ENCODE data around the gene C1orf21.

The C1orf21 gene

DNA sequence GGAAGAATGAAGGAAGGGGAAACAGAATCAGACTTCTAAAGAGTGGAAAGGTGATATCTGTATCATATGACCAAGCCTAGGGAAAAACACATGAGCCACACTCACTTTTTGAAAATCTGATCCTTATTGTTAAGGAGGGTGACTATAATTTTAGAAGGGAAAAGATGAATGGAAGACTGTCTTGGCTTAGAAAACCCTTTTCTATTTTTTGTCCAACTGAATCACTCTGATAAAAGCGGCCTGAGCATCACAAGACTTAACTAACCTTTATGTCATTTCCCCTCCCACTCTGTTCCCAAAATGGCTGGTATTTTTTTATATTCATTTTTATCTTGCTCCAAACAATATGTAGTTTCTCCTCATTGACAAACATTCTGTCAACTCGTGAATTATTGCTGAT lies 169.8 kb downstream of the C1orf21 start:
- no peak for DNase-seq (ENCODE audit: low read depth)

GRCh38 chr1:184557423-184558347 lies 170.9 kb downstream of the C1orf21 start:
- no peak for DNase-seq (ENCODE audit: low read depth)

DNA sequence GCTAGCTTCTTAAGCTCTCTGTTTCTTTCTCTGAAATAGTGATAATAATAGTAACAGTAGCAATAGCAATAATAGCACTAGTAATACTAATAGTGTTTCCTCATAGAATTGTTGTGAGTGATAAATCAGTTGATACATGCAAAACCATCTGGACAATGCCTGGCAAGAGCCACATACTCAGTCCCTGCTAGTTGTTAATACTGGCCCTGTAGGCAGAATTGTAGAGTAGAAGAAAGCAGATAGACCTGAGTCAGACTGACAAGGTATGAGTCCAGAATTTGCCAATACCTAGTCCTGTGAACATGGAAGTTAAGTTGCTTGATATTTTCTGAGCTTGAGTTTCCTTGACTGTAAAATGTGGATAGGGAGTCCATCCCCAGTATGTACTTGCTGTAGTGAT lies 171.9 kb downstream of the C1orf21 start:
- DNase-seq (ENCODE audit: low read depth) = no peak

GRCh38 chr1:184559117-184559713 lies 172.4 kb downstream of the C1orf21 start:
- no peak for DNase-seq (ENCODE audit: low read depth)

GRCh38 chr1:184562806-184563205 lies 176.0 kb downstream of the C1orf21 start:
- no peak for DNase-seq (ENCODE audit: low read depth)

DNA sequence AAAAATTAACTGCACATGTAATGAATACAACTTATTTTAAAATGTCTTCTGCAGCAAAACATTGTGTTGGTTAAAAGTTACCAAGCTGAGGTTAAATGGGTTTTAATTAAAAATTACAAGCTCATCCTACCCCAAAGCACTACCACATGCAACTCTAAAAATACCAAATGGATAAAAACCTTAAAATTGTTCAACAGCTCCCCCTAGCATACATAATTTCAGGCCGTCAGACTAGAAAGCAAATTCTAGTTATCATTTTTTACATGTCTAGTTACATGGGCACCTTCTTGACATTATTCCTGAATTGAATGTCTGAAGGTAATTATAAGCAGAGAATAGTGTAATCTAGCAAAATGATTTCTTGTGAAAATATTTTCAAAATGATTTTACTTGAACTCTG lies 176.5 kb downstream of the C1orf21 start:
- no peak for DNase-seq (ENCODE audit: low read depth)

DNA sequence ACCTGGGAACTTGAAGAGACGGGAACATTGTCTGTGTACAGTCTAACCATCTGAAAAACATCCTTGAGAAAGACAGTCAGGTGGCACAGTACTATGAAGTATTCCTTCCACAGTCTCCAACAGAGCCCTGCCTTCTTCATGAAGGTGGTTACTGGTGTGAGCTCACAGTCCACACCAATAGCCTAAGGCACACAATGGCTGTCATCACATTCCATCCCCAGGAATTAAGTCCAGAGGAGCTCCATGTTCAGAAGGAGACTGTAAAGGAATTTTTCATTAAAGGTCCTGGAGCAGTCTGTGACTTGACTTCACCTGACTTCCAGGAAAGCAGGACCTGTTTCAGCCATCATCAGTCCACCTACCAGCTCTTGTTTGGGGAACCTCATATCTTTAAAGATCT lies 180.2 kb downstream of the C1orf21 start:
- DNase-seq (ENCODE audit: low read depth) = no peak

DNA sequence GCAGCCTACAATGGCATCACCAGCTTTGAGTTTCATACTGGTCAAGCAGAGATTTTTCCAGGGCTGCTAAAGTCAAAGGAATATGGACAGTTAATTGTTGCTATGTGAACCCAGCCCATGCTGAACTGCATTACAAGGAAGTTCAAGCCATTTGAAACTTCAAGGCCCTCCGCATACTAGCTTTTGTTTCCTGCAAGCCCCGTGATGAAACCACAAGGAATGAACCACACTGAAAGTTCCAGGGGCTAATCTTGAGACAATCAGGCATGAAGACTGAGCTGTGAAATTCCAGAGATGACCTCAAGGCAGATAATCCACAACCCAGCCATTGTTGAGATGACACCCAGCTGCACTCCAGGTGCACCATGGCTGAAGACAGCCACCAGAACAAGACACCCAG lies 180.8 kb downstream of the C1orf21 start:
- no peak for DNase-seq (ENCODE audit: low read depth)

GRCh38 chr1:184568148-184568547 lies 181.3 kb downstream of the C1orf21 start:
- no peak for DNase-seq (ENCODE audit: low read depth)

GRCh38 chr1:184569106-184569505 lies 182.3 kb downstream of the C1orf21 start:
- no peak for DNase-seq (ENCODE audit: low read depth)

GRCh38 chr1:184574588-184574987 lies 187.8 kb downstream of the C1orf21 start:
- no peak for DNase-seq (ENCODE audit: low read depth)

DNA sequence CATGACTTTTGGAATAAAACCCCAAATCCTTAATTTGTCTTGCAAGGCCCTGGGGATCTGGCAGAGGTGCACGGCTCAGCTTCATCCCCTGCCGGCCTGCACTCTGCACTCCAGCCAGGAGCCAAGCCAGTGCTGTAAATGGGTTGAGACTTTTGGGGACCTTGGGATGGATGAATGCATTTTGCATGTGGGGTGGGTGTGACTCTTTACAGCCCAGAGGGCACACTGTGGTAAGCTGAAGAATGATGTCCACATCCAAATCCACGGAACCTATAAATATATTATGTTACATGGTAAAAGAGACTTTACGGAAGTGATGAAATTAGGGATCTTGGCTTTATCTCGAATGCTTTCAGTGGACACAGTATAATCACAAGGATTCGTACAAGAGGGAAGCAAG lies 190.0 kb downstream of the C1orf21 start:
- no peak for DNase-seq (ENCODE audit: low read depth)

DNA sequence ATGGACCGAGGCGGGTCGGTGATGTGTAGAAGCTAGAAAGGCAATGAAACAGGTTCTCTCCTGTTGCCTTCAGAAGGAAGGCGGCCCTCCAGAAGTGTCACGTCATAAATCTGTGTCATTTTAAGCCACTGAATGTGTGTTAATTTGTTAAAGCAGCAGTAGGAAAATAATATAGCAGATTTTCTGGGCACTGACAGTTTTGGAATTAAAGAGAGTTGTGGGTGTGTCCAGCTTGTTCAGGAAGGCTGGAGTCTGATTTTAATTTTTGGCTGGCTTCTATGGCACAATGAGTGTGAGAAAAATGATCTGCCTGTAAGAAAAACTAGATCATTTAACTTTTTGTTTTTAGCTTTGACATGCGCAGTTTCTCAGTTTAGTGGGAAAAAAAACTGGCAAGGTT lies 190.5 kb downstream of the C1orf21 start:
- no peak for DNase-seq (ENCODE audit: low read depth)

GRCh38 chr1:184582411-184582810 lies 195.6 kb downstream of the C1orf21 start:
- no peak for DNase-seq (ENCODE audit: low read depth)

DNA sequence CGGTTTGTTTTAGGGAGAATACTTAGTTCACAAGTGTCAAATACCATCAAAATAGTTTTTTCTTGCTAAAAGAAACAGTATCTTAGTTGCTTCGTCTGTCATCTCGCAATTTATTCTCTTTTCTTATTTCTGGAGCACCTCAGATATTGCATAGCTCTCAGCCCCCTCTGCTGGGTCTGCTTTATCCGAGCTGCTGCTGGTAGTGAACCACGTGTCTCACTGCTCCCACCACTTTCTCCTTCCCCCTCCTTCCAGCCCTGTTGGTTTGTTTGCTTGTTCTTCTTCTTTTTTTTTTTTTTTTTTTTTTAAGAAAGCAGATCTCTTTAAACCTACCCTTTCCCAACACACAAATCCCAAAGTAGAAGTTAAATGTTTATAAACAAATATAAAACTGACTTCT lies 197.0 kb downstream of the C1orf21 start:
- no peak for DNase-seq (ENCODE audit: low read depth)

GRCh38 chr1:184588701-184589100 lies 201.9 kb downstream of the C1orf21 start:
- no peak for DNase-seq (ENCODE audit: low read depth)

GRCh38 chr1:184590163-184590750 lies 203.4 kb downstream of the C1orf21 start:
- no peak for DNase-seq (ENCODE audit: low read depth)

DNA sequence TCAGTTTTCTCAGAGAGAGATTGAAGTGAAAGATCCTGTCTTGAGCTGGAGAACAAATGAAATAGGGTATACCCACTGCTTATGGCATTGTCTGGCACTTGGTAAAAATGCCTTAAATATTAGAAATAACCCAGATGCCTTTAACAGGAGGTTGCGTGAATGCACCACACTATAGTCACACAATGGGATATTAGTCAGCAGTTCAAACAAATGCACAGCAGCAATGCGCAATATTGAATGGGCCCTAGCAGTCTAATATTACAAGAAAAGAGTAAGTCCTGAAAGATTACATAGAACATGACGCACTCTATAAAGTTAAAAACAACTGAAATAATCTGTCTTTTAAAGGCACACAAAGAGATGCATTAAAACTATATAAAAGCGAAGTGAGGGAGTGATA lies 206.8 kb downstream of the C1orf21 start:
- no peak for DNase-seq (ENCODE audit: low read depth)

DNA sequence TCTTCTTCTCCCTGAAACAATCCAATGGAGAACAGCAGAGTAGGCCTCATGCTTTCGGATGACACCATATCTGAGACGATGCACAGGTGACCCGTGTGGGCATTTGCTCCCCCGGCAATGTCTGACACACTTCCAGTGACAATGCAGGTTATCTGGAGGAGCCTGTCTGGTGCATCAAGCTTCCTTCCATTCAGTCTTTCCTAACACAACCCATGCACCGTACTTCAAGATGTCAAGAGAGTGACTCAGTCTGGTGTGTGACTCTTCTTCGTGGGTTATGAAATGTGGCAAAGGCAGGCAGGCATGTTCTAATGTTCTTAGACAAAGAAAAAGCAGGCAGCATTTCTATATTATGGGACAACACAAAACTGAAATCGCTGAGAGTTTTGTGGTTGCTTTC lies 208.8 kb downstream of the C1orf21 start:
- no peak for DNase-seq (ENCODE audit: low read depth)

DNA sequence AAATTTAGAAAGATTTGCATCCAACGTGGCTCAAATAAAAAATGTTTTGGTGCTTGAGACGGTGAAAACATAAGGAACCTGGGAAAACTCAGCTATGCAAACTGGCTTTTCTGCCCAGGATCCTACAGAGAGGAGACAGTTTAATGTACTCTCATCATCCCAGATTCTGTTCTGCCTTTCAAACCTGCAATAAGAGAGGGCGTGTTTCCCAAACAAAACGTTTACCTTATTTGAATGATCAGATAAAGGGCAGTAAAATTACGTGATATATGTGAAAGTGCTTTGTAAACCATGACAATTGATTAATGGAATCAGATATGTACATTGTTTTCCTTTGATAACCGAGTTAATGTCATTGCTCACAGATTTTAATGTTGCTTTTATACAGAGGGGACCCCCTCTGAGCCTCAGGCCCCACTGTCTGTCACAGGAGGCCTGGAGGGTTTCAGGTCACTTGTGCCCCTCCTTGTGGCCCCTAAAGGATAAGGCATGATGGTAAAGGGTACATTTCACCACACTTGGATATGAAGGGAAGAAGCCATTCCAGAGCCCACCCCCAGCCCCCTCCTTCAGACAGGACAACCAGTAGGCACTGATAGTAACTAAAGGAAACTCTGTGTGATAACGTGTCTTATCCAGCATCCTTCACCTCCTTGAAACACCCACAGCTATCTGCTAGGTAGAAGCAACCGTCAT lies 210.3 kb downstream of the C1orf21 start:
- DNase-seq (ENCODE audit: low read depth) = no peak

GRCh38 chr1:184597650-184598357 lies 211.0 kb downstream of the C1orf21 start:
- DNase-seq (ENCODE audit: low read depth) = no peak

All from stimulated activated CD8-positive, alpha-beta memory T cell treated with anti-CD3 and anti-CD28 coated beads, Interleukin-15, amount 100 ng/mL, for 24 hours (primary cell).